GM10266 (cell line): ENCODE measurements around the gene TRMT112.

Experiments used
- DNase-seq: peaks from one replicate; pipeline ENCODE4 v3.0.0; 2012; ENCODE audit errors: extremely low spot score
- TF ChIP-seq, protein P1 (sequence below): IDR thresholded peaks from 2 replicates; pipeline ENCODE4 v1.5.1; 2012; ENCODE audit warnings: mild to moderate bottlenecking, low read depth; ENCODE audit not compliant: control insufficient read depth, insufficient read depth; ENCODE audit errors: missing control alignments

The TRMT112 gene

DNA sequence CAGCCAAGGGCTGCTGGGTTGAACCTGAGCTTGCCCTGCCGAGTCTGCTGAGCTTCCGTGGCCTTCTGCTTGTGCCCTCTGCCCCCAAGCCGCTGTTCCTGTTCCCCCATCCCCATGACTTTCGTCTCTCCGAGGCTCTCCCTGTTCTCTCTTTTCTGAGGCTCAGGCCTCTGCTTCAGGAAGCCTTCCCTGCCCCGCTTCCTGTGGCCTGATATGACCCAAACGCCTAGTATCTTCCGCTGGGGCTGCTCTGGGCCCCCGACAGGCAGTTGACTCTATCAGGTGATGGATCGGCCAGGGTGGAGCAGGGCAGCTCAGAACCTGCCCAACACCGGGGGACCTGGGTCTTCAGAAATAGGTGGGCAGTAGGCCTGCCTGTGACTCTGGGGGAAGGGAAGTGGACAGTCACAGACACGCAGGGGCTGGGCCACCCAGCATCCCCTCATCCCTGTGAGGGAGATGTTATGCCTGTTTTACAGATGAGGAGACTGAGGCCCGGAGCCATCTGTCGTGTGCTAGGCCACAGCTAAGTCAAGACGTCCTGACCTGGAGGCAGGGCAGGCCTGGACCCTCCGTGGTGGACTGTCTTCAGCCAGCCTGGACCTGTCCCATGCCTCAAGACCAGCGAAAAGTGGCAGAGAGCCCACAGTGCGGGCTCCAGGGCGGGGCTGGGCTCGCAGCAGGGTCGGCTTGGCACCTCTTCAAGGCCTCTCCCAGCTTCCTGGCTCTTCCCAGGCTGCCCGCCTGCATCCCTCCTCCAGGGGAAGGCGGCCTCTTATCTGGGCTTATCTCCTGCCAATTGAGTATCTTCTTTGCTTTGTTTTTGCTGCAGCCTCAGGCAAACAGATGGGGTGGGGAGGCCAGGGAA is 49.1 kb downstream of the TRMT112 start:
- no peak for DNase-seq
- TF ChIP-seq, protein P1, sequence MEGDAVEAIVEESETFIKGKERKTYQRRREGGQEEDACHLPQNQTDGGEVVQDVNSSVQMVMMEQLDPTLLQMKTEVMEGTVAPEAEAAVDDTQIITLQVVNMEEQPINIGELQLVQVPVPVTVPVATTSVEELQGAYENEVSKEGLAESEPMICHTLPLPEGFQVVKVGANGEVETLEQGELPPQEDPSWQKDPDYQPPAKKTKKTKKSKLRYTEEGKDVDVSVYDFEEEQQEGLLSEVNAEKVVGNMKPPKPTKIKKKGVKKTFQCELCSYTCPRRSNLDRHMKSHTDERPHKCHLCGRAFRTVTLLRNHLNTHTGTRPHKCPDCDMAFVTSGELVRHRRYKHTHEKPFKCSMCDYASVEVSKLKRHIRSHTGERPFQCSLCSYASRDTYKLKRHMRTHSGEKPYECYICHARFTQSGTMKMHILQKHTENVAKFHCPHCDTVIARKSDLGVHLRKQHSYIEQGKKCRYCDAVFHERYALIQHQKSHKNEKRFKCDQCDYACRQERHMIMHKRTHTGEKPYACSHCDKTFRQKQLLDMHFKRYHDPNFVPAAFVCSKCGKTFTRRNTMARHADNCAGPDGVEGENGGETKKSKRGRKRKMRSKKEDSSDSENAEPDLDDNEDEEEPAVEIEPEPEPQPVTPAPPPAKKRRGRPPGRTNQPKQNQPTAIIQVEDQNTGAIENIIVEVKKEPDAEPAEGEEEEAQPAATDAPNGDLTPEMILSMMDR: no peak

DNA sequence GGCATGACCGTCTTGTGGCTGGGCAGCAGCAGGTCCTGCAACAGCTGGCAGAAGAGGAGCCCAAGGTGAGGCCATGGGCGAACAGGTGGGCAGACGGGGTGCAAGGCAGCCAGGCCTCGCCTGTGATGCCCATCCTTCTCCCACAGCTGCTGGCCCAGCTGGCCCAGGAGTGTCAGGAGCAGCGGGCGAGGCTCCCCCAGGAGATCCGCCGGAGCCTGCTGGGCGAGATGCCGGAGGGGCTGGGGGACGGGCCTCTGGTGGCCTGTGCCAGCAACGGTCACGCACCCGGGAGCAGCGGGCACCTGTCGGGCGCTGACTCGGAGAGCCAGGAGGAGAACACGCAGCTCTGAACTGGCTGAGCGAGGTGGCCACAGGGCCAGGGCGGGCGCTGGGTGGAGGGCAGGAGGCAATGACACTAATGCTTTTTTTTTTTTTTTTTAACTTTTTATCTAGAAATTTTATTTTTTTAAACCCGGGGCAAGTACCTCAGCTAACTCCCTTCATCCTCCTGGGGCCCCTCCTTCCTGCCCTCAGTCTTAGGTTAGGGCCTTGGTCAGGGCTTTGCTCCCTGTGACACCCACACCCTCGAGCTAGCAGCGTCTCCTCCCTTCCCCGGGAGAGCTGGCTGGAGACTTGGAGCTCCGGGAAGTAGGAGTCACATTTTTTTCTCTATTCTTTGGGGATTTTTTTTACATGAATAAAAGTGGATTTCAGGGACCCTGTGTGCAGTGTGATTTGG is 50.0 kb downstream of the TRMT112 start:
- no peak for DNase-seq
- TF ChIP-seq, protein P1: no peak
